Skeletal muscle tissue (tissue), 4 donors: ENCODE data around the gene SPEM3. TPM values are rescaled to one million over a fixed set of nuclear protein-coding genes. Genes with fewer than 3 reads are reported as not detected.

Source experiments
- H3K27ac ChIP-seq: one replicate; pipeline ENCODE4 v1.7.0; 2013; ENCODE audit warnings: mild to moderate bottlenecking, low read depth, low read length, inconsistent platforms
- H3K27me3 ChIP-seq, 3 donors: one replicate each; pipeline ENCODE4 v1.7.0; 2013; ENCODE audit warnings: low read length in 3 of 3; ENCODE audit not compliant: control insufficient read depth in 3 of 3, insufficient read depth in 3 of 3
- H3K36me3 ChIP-seq, 3 donors: one replicate each; pipeline ENCODE4 v1.7.0; 2013; ENCODE audit warnings: low read length in 3 of 3; ENCODE audit not compliant: control insufficient read depth in 3 of 3, insufficient read depth in 3 of 3
- H3K4me1 ChIP-seq, 3 donors: one replicate each; pipeline ENCODE4 v1.7.0; 2013; ENCODE audit warnings: low read length in 3 of 3, mild to moderate bottlenecking in 3 of 3; ENCODE audit not compliant: control insufficient read depth in 3 of 3, insufficient read depth in 3 of 3
- H3K4me3 ChIP-seq, 3 donors: one replicate each; pipeline ENCODE4 v1.7.0; 2013; ENCODE audit warnings: low read length in 3 of 3
- H3K9ac ChIP-seq, 3 donors: one replicate each; pipeline ENCODE4 v1.7.0; 2013; ENCODE audit warnings: low read length in 3 of 3, mild to moderate bottlenecking in 3 of 3, moderate library complexity in 2 of 3, low read depth in 1 of 3
- H3K9me3 ChIP-seq, 3 donors: one replicate each; pipeline ENCODE4 v1.7.0; 2013; ENCODE audit warnings: low read length in 3 of 3; ENCODE audit not compliant: control insufficient read depth in 3 of 3
- total RNA-seq: library from RNA; depleted of rRNA; stranded (reverse); fragments of >200 nt; gene quantifications from one replicate; pipeline ENCODE4 v1.2.3, GENCODE V29; 2014
- donor health status: Osteomylitis.

The SPEM3 gene
- total RNA-seq, 1 donor from 2014 or later = not detected

DNA sequence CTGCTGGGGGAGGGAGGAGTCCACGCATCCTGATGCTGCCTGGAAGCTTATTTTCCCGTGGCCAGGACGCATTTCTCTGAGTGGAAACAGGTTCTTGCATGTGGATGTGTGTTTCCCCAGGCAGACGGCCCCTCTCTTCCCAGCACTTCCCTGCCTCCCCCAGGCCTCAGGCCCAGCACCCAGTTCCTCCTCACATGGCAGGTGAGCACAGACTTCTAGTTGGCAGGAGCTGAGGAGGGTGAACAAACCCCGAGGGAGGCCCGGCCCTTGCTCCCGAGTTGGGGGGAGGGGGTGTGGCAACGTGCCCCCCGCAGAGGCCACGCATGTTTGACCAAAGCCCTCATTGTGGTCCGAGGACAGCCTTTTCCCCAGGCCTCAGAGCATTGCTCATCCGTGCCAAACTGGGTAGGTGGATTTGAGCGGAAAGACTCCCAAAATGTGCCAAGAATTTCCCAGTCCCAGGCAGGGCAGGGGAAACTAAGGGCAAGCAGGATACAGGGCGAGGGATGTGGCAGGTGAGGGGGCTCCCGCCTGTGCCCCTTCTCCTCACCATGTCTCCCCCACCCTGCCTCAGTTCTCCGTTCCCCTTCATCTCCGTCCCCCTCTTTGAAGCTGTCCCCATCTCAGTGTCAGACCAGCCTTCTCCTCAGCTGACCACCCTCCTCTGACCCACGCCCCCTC is 10.0 kb upstream of the SPEM3 start:
- no peak overlapping the region for H3K27ac ChIP-seq
- H3K27me3 ChIP-seq = peaks cover 0 to 4% (median 0%) of the 10 kb centered on the region in 3 donors
- H3K4me3 ChIP-seq = no peak overlapping the region
- H3K36me3 ChIP-seq = peaks cover 3 to 8% (median 6%) of the 10 kb centered on the region in 3 donors
- no peaks in the 10 kb centered on the region for H3K9me3 ChIP-seq
- no peak overlapping the region for H3K9ac ChIP-seq
- H3K4me1 ChIP-seq = no peaks in the 10 kb centered on the region

DNA sequence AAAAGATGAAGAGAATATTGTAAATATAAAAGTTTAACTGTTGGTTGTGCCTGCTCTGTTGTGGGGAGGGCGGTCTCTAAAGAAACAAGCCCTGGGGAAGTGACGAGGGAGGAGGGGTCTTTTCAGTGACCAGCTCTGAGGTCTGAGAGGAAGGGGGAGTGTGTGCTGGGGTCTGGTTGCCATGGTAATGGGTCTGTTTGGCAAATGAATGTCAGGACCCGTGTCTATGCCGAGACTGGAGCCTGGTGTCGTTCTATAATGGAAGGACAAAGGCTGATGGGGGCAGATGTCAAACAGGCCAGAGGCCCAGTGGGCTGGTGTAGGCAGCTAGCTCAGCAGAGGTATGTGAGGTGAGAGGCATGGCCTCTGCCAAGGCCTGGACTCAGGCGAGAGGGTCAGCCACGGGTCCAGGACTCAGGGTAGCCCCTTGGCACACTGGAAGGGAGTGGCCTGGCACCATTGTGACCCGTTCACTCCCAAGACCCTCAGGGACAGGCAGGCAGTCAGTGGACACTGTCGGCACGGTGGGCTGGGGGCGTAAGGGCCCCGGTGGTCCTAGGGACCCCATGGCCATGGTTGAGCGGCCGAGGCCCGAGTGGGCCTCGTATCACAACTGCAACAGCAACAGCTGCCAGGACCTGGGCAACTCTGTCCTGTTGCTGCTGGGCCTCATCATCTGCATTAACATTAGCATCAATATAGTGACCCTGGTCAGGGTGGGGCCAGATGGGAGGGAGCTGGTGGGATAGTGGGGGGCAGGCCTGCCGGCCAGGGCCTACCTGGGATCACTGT is 8.6 kb upstream of the SPEM3 start, which contains the start of gene SPEM1:
Gene SPEM1 (plus strand): TSS at position 506 of the 792 bp plus-strand sequence. CDS start 61 bp downstream, at position 567.
- Histone ChIP-seq H3K27me3 (peaks cover 0 to 4% (median 0%) of the 10 kb centered on the region in 3 donors), H3K9ac (no peak within 1 kb of the TSS)

DNA sequence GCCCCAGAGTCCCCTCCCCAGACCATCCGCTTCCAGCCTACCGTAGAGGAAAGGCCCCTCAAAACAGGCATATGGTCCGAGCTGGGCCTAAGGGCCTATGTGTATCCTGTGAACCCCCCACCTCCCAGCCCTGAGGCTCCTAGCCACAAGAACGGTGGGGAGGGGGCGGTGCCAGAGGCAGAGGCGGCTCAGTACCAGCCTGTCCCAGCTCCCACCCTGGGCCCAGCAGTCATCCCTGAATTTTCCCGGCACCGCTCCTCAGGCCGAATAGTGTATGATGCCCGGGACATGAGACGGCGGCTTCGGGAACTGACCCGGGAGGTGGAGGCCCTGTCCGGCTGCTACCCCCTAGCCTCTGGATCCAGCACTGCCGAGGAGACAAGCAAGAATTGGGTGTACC is 7.5 kb upstream of the SPEM3 start:
- no peak overlapping the region for H3K4me3 ChIP-seq

More for the DNA sequence above, 8.6 kb upstream of the SPEM3 start, which contains the start of gene SPEM1:
- Histone ChIP-seq H3K4me1 (no peaks in the 10 kb centered on the region), H3K27ac (no peak within 1 kb of the TSS), H3K9me3 (no peaks in the 10 kb centered on the region), H3K4me3 (no peak within 1 kb of the TSS), H3K36me3 (peaks cover 3 to 6% (median 6%) of the 10 kb centered on the region in 3 donors)

DNA sequence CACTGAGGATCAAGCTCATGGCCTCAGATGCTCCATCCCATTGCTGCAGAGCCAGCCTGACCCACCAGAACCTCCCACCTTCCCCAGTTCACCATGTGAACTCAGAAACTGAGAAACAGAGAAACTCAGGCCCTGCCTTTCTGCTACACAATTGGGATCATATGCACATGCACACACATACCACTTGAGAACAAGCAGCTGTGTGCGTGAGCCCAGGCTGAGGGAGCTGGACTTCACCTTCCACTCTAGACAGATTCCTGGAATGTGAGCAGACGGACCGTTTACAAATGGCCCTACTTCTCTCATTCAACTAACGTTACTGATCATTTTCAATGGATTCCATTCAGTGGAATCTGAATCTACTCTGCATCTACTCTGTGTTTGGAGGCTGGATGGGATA is 5.0 kb upstream of the SPEM3 start:
- Histone ChIP-seq H3K27ac (no peak overlapping the region), H3K4me1 (no peaks in the 10 kb centered on the region), H3K4me3 (no peak overlapping the region), H3K9ac (no peak overlapping the region), H3K9me3 (no peaks in the 10 kb centered on the region), H3K27me3 (peaks cover 0 to 4% (median 0%) of the 10 kb centered on the region in 3 donors), H3K36me3 (no peaks in the 10 kb centered on the region)

More for the DNA sequence above, 7.5 kb upstream of the SPEM3 start:
- H3K9me3 ChIP-seq = no peaks in the 10 kb centered on the region
- H3K9ac ChIP-seq = no peak overlapping the region
- H3K4me1 ChIP-seq = no peaks in the 10 kb centered on the region
- H3K36me3 ChIP-seq = no peaks in the 10 kb centered on the region
- no peak overlapping the region for H3K27ac ChIP-seq
- peaks cover 0 to 4% (median 0%) of the 10 kb centered on the region in 3 donors for H3K27me3 ChIP-seq

DNA sequence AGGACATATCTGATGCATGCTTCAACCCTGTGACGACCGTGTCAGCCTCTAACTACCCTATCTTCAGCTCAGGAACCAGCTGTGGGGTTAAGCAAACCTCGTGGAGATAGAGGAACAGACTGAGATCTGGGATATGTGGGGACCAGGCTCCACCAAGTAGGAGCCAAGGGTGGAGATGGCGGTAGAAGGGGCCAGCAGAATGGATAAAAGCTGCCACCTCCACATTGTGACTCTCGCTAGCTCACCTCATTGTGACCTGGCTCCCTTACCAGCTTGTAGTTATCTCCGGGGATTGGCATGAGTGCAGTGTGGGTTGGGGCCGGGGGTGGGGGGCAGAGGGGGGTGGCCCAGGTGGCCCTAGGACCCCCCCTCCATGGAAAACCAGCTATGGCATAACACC is 3.3 kb upstream of the SPEM3 start, which contains the start of gene SPEM2:
Gene SPEM2 (plus strand): TSS at position 301 of the 400 bp plus-strand sequence. CDS start 73 bp downstream, at position 374.
- no peak within 1 kb of the TSS for H3K4me3 ChIP-seq
- no peak within 1 kb of the TSS for H3K9ac ChIP-seq
- H3K36me3 ChIP-seq = no peaks in the 10 kb centered on the region
- no peaks in the 10 kb centered on the region for H3K27me3 ChIP-seq
- no peak within 1 kb of the TSS for H3K27ac ChIP-seq
- H3K4me1 ChIP-seq = no peaks in the 10 kb centered on the region
- H3K9me3 ChIP-seq = no peaks in the 10 kb centered on the region

DNA sequence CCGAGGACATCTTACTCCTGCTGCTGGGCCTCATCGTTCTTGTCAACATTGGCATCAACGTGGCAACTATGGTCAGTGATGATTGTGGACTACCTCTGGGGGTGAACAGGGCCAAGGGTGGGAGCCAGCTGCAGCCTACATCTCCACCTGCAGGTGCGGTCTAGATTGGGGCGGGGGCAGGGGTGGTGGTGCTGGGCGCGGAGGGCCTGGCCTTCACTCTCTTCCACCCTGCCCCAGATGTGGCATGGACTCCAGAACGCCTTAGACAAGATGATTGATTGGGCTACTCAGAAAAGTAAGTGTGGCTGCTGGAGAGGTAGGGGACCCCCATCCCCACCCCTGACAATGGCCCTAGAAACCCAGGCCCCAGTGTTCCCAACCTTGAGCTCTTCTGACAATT is 2.9 kb upstream of the SPEM3 start:
- H3K9ac ChIP-seq = no peak overlapping the region
- H3K9me3 ChIP-seq = no peaks in the 10 kb centered on the region
- no peaks in the 10 kb centered on the region for H3K36me3 ChIP-seq

DNA sequence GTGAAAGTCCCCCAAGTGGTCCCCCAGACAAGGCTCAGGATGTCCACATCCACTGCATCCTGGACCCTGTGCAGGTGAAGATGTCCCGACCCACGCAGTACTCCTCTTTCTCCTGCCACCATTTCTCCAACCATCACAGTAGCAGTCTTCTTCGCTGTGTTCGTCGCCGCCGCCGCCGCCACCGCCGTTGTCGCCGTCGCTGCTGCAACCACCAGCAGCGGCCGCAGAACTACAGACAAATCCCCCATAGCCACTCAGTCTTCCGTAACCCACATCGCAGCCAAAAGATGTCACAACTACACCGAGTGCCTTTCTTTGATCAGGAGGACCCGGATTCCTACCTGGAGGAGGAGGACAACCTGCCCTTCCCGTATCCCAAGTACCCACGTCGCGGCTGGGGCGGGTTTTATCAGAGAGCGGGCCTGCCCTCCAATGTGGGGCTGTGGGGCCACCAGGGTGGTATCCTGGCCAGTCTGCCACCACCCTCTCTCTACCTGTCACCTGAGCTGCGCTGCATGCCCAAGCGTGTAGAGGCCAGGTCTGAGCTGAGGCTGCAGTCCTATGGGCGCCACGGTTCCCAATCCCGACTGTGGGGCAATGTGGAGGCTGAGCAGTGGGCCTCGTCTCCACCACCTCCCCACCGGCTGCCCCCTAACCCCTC is 2.3 kb upstream of the SPEM3 start:
- no peak overlapping the region for H3K9ac ChIP-seq
- no peak overlapping the region for H3K4me3 ChIP-seq
- no peak overlapping the region for H3K27ac ChIP-seq
- H3K4me1 ChIP-seq = no peaks in the 10 kb centered on the region
- H3K27me3 ChIP-seq = no peaks in the 10 kb centered on the region
- H3K9me3 ChIP-seq = no peaks in the 10 kb centered on the region
- H3K36me3 ChIP-seq = no peaks in the 10 kb centered on the region

More for the DNA sequence above, 2.9 kb upstream of the SPEM3 start:
- Histone ChIP-seq H3K4me3 (no peak overlapping the region), H3K4me1 (no peaks in the 10 kb centered on the region), H3K27me3 (no peaks in the 10 kb centered on the region), H3K27ac (no peak overlapping the region)

DNA sequence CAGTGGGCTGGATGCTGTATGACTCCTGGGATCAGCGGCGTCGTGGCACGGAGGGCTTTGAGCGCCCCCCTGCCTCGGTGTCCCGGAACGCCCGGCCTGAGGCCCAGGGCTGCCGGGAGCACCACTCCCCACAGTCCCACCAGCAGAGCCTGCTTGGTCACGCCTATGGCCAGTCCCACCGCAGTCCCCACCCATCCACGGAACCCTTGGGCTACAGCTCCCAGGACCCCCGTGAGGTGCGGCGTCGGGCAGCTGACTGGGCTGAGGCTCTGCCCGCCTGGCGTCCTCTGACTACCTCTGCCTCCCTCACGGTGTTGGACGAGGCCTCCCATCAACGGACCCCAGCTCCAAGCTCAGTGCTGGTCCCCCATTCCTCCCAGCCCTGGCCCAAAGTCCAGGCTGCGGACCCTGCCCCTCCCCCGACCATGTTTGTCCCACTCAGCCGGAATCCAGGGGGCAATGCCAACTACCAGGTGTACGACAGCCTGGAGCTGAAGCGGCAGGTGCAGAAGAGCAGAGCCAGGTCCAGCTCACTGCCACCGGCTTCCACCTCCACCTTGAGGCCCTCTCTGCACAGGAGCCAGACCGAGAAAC is 1.7 kb upstream of the SPEM3 start:
- Histone ChIP-seq H3K36me3 (no peaks in the 10 kb centered on the region), H3K4me3 (no peak overlapping the region), H3K27ac (no peak overlapping the region), H3K27me3 (no peaks in the 10 kb centered on the region), H3K4me1 (no peaks in the 10 kb centered on the region), H3K9ac (no peak overlapping the region), H3K9me3 (no peaks in the 10 kb centered on the region)

DNA sequence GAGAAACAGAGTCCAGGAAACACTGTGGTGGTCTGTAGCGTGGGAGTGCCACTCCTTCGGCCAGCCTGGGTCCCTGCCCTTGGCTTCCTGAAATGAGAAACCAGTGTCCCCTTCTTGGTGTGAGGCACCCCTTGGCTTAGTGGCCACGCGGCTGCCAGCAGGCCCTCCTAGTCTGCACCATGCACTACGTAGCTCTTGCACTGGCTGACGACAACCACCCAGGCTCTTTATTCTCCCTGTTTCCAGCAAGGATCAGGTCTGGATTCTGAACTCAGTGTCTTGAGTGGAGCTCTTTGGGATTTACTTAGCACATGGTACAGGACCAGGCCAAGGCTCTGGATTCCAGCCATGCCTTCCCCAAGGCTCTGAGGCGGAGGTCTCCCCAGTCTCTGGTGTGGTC is 1.1 kb upstream of the SPEM3 start:
- H3K9ac ChIP-seq = no peak overlapping the region
- H3K4me1 ChIP-seq = no peaks in the 10 kb centered on the region
- no peak overlapping the region for H3K27ac ChIP-seq

More for the DNA sequence above, 1.1 kb upstream of the SPEM3 start:
- H3K9me3 ChIP-seq = no peaks in the 10 kb centered on the region
- no peaks in the 10 kb centered on the region for H3K36me3 ChIP-seq
- no peak overlapping the region for H3K4me3 ChIP-seq
- no peaks in the 10 kb centered on the region for H3K27me3 ChIP-seq
